HepG2 (cell line): ENCODE data around the gene VGF. TPM values are rescaled to one million over a fixed set of nuclear protein-coding genes. Genes with fewer than 3 reads are reported as not detected.

Source experiments
- ATF6 ChIP-seq: sonication (generic); formaldehyde crosslinking; conservative IDR thresholded peaks from 2 replicates; pipeline ENCODE4 v1.4.0; 2020; ENCODE audit warnings: missing genetic modification reagents
- GPN1 ChIP-seq: sonication (generic); formaldehyde crosslinking; IDR thresholded peaks from 2 replicates; pipeline ENCODE4 v1.5.1; 2020; ENCODE audit warnings: missing genetic modification reagents, borderline replicate concordance
- HNF1A ChIP-seq, 2 experiments: sonication (generic) in 1 of 2; formaldehyde crosslinking in 1 of 2; IDR thresholded peaks; 2 replicates each; pipeline versions ENCODE4 v1.4.0 to v1.6.1; 2016 to 2020; ENCODE audit warnings: borderline replicate concordance in 1 of 2, low read depth in 1 of 2, mild to moderate bottlenecking in 1 of 2, missing genetic modification reagents in 1 of 2
- KDM6A ChIP-seq: IDR thresholded peaks from 2 replicates; pipeline ENCODE4 v1.6.1; 2016; ENCODE audit warnings: low read depth
- MXD3 ChIP-seq: IDR thresholded peaks from 2 replicates; pipeline ENCODE4 v1.6.1; 2016; ENCODE audit warnings: mild to moderate bottlenecking, missing biosample characterization, missing genetic modification reagents
- NRL ChIP-seq: sonication (generic); formaldehyde crosslinking; IDR thresholded peaks from 2 replicates; pipeline ENCODE4 v1.5.0; 2020; ENCODE audit warnings: missing genetic modification reagents, mild to moderate bottlenecking, moderate library complexity, borderline replicate concordance
- RNF2 ChIP-seq: fragments of 450-650 bp; conservative IDR thresholded peaks from 2 replicates; pipeline ENCODE4 v1.6.1; 2016; ENCODE audit warnings: low read depth
- SATB2 ChIP-seq: sonication (generic); formaldehyde crosslinking; IDR thresholded peaks from 2 replicates; pipeline ENCODE4 v1.5.0; 2020; ENCODE audit warnings: missing genetic modification reagents
- SRSF1 ChIP-seq: fragments of 200-400 bp; formaldehyde crosslinking; optimal IDR thresholded peaks from 2 replicates; pipeline ENCODE3; 2017; ENCODE audit warnings: mild to moderate bottlenecking, low read depth, low read length, moderate library complexity
- SYNCRIP ChIP-seq: fragments of 200-400 bp; formaldehyde crosslinking; IDR thresholded peaks from 2 replicates; pipeline ENCODE4 v1.6.1; 2018; ENCODE audit warnings: mild to moderate bottlenecking, low read depth, low read length; ENCODE audit not compliant: insufficient read depth
- TBL1XR1 ChIP-seq: fragments of 150-350 bp; IDR thresholded peaks from 2 replicates; pipeline ENCODE4 v1.6.1; 2014; ENCODE audit warnings: borderline replicate concordance, low read length; ENCODE audit not compliant: partially characterized antibody
- TGIF2 ChIP-seq: IDR thresholded peaks from 2 replicates; pipeline ENCODE4 v1.6.1; 2016; ENCODE audit warnings: control low read depth, missing compliant biosample characterization
- ZNF205 ChIP-seq: IDR thresholded peaks from 2 replicates; pipeline ENCODE4 v1.6.1; 2018; ENCODE audit warnings: missing biosample characterization, missing genetic modification reagents
- ZNF264 ChIP-seq: sonication (generic); formaldehyde crosslinking; IDR thresholded peaks from 2 replicates; pipeline ENCODE4 v1.4.0; 2020; ENCODE audit warnings: missing genetic modification reagents
- ZNF275 ChIP-seq: sonication (generic); formaldehyde crosslinking; IDR thresholded peaks from 2 replicates; pipeline ENCODE4 v1.8.0; 2022; ENCODE audit warnings: missing genetic modification reagents, mild to moderate bottlenecking, inconsistent platforms, borderline replicate concordance
- ZNF550 ChIP-seq: sonication (generic); formaldehyde crosslinking; IDR thresholded peaks from 2 replicates; pipeline ENCODE4 v1.4.0; 2020; ENCODE audit warnings: mild to moderate bottlenecking, missing genetic modification reagents, borderline replicate concordance
- ZNF567 ChIP-seq: sonication (generic); formaldehyde crosslinking; IDR thresholded peaks from 2 replicates; pipeline ENCODE4 v1.8.1; 2023; ENCODE audit warnings: mild to moderate bottlenecking, missing genetic modification reagents, borderline replicate concordance
- ZNF710 ChIP-seq: sonication (generic); formaldehyde crosslinking; IDR thresholded peaks from 2 replicates; pipeline ENCODE4 v1.5.0; 2020; ENCODE audit warnings: mild to moderate bottlenecking, missing genetic modification reagents, borderline replicate concordance
- polyA plus RNA-seq, 8 experiments: library from polyadenylated mRNA; depleted of rRNA in 3 of 8; stranded (reverse) in 7 of 8; unstranded in 1 of 8; fragments of >200 nt; fragmentation: Illumina TruSeq in 4 of 8; extraction: Trizol in 4 of 8; gene quantifications; 2 replicates each; pipeline versions ENCODE4 v1.2.1 to v1.2.3, GENCODE V29; 2011 to 2016; ENCODE audit warnings: low read depth in 4 of 8, missing spikeins in 1 of 8, mixed read lengths in 1 of 8; ENCODE audit not compliant: insufficient read depth in 1 of 8
- total RNA-seq, 5 experiments: library from RNA; depleted of rRNA; stranded (reverse); fragments of >200 nt; fragmentation: Illumina TruSeq; extraction: Trizol; gene quantifications; 2 replicates each; pipeline ENCODE4 v1.2.3, GENCODE V29; 2016; ENCODE audit warnings: low read depth in 1 of 5

Gene VGF
- total and polyA plus RNA-seq, 2 of the 13 experiments (the other 11 are each of a cell fraction or from before 2014, with no cell fraction given): 0.12 to 0.46 TPM

- no peak for TF ChIP-seq ATF6
- no peak for TF ChIP-seq HNF1A (IDR thresholded peaks at IDR 0.05; ENCODE audit: low read depth)
- no peak for TF ChIP-seq HNF1A (CRISPR knock-in tag; IDR thresholded peaks at IDR 0.05; ENCODE audit: borderline replicate concordance)
- no peak for TF ChIP-seq ZNF275 (CRISPR knock-in tag)
- no peak for TF ChIP-seq ZNF264
- TF ChIP-seq SATB2 (CRISPR knock-in tag): no peak
- peak; percentile 87 for TF ChIP-seq RNF2
- TF ChIP-seq KDM6A (CRISPR knock-in tag): no peak
- no peak for TF ChIP-seq NRL
- TF ChIP-seq ZNF567 (CRISPR knock-in tag): no peak
- TF ChIP-seq SYNCRIP: no peak
- no peak for TF ChIP-seq MXD3 (CRISPR knock-in tag)
- TF ChIP-seq ZNF550 (CRISPR knock-in tag): no peak
- TF ChIP-seq ZNF710 (CRISPR knock-in tag): no peak
- TF ChIP-seq ZNF205 (CRISPR knock-in tag): no peak
- TF ChIP-seq GPN1 (CRISPR knock-in tag): no peak
- TF ChIP-seq TBL1XR1: no peak
- no peak for TF ChIP-seq TGIF2
- TF ChIP-seq SRSF1: no peak
Observed at GRCh38 chr7:101153969-101154692, 11.2 kb downstream of the VGF start, which contains the start of gene AP1S1 (continued).
